HepG2 (cell line): ENCODE measurements around the gene OPRL1. TPM values are rescaled to one million over a fixed set of nuclear protein-coding genes. Genes with fewer than 3 reads are reported as not detected.

Experiments used
- BCL6 ChIP-seq: IDR thresholded peaks from 2 replicates; pipeline ENCODE4 v1.6.1; 2016; ENCODE audit warnings: missing genetic modification reagents, missing compliant biosample characterization
- FOXK1 ChIP-seq: sonication (generic); formaldehyde crosslinking; IDR thresholded peaks from 2 replicates; pipeline ENCODE4 v1.4.0; 2020; ENCODE audit warnings: low read depth, missing genetic modification reagents, borderline replicate concordance
- GTF2F1 ChIP-seq: fragments of 150-350 bp; IDR thresholded peaks from 2 replicates; pipeline ENCODE4 v1.6.1; 2014; ENCODE audit warnings: low read length
- MATR3 ChIP-seq: sonication (generic); formaldehyde crosslinking; IDR thresholded peaks from 2 replicates; pipeline ENCODE4 v1.4.0; 2020; ENCODE audit warnings: missing genetic modification reagents
- MED1 ChIP-seq: sonication (generic); formaldehyde crosslinking; IDR thresholded peaks from 2 replicates; pipeline ENCODE4 v1.4.0; 2020; ENCODE audit warnings: missing genetic modification reagents
- MIXL1 ChIP-seq: IDR thresholded peaks from 2 replicates; pipeline ENCODE4 v1.6.1; 2016
- PHB2 ChIP-seq: fragments of 450-650 bp; IDR thresholded peaks from 2 replicates; pipeline ENCODE4 v1.6.1; 2018; ENCODE audit not compliant: partially characterized antibody
- RAD21 ChIP-seq: fragments of 450-650 bp; formaldehyde crosslinking; IDR thresholded peaks from 2 replicates; pipeline ENCODE4 v1.5.0; 2020; ENCODE audit warnings: mild to moderate bottlenecking
- RARG ChIP-seq: sonication (generic); formaldehyde crosslinking; IDR thresholded peaks from 2 replicates; pipeline ENCODE4 v1.4.0; 2020; ENCODE audit warnings: low read depth, mild to moderate bottlenecking, missing genetic modification reagents
- SALL2 ChIP-seq: sonication (generic); formaldehyde crosslinking; IDR thresholded peaks from 2 replicates; pipeline ENCODE4 v1.8.1; 2023; ENCODE audit warnings: mild to moderate bottlenecking, missing genetic modification reagents, inconsistent platforms
- SIX4 ChIP-seq: sonication (generic); formaldehyde crosslinking; IDR thresholded peaks from 2 replicates; pipeline ENCODE4 v1.4.0; 2020; ENCODE audit warnings: missing genetic modification reagents
- STAG1 ChIP-seq: sonication (generic); formaldehyde crosslinking; IDR thresholded peaks from 2 replicates; pipeline ENCODE4 v1.4.0; 2020; ENCODE audit warnings: missing genetic modification reagents
- TSC22D2 ChIP-seq: sonication (generic); formaldehyde crosslinking; IDR thresholded peaks from 2 replicates; pipeline ENCODE4 v1.5.1; 2020; ENCODE audit warnings: missing genetic modification reagents, mild to moderate bottlenecking, borderline replicate concordance
- YEATS2 ChIP-seq: sonication (generic); formaldehyde crosslinking; IDR thresholded peaks from 2 replicates; pipeline ENCODE4 v1.4.0; 2020; ENCODE audit warnings: missing genetic modification reagents, borderline replicate concordance
- ZFP90 ChIP-seq: sonication (generic); formaldehyde crosslinking; IDR thresholded peaks from 2 replicates; pipeline ENCODE4 v1.8.0; 2022; ENCODE audit warnings: missing genetic modification reagents, mild to moderate bottlenecking, inconsistent platforms, borderline replicate concordance
- ZNF598 ChIP-seq: sonication (generic); formaldehyde crosslinking; IDR thresholded peaks from 2 replicates; pipeline ENCODE4 v1.5.1; 2020; ENCODE audit warnings: mild to moderate bottlenecking, missing genetic modification reagents, borderline replicate concordance
- ZNF781 ChIP-seq: sonication (generic); formaldehyde crosslinking; IDR thresholded peaks from 2 replicates; pipeline ENCODE4 v1.5.1; 2020; ENCODE audit warnings: borderline replicate concordance, mild to moderate bottlenecking, missing genetic modification reagents; ENCODE audit errors: not compliant biosample characterization
- ZNF878 ChIP-seq: sonication (generic); formaldehyde crosslinking; IDR thresholded peaks from 2 replicates; pipeline ENCODE4 v1.8.1; 2023; ENCODE audit warnings: mild to moderate bottlenecking, missing genetic modification reagents, moderate library complexity
- polyA plus RNA-seq, 8 experiments: library from polyadenylated mRNA; depleted of rRNA in 3 of 8; stranded (reverse) in 7 of 8; unstranded in 1 of 8; fragments of >200 nt; fragmentation: Illumina TruSeq in 4 of 8; extraction: Trizol in 4 of 8; gene quantifications; 2 replicates each; pipeline versions ENCODE4 v1.2.1 to v1.2.3, GENCODE V29; 2011 to 2016; ENCODE audit warnings: low read depth in 4 of 8, missing spikeins in 1 of 8, mixed read lengths in 1 of 8; ENCODE audit not compliant: insufficient read depth in 1 of 8
- total RNA-seq, 5 experiments: library from RNA; depleted of rRNA; stranded (reverse); fragments of >200 nt; fragmentation: Illumina TruSeq; extraction: Trizol; gene quantifications; 2 replicates each; pipeline ENCODE4 v1.2.3, GENCODE V29; 2016; ENCODE audit warnings: low read depth in 1 of 5
- TF ChIP-seq, protein P1 (sequence below): sonication (generic); formaldehyde crosslinking; IDR thresholded peaks from 2 replicates; pipeline ENCODE4 v1.9.0; 2021; ENCODE audit warnings: missing genetic modification reagents, borderline replicate concordance
- TF ChIP-seq, protein P2 (sequence below): sonication (generic); formaldehyde crosslinking; IDR thresholded peaks from 2 replicates; pipeline ENCODE4 v1.4.0; 2020; ENCODE audit warnings: missing genetic modification reagents
- TF ChIP-seq, protein P3 (sequence below): sonication (generic); formaldehyde crosslinking; IDR thresholded peaks from 2 replicates; pipeline ENCODE4 v1.4.0; 2020; ENCODE audit warnings: mild to moderate bottlenecking, missing genetic modification reagents
- TF ChIP-seq, protein P4 (sequence below): sonication (generic); formaldehyde crosslinking; IDR thresholded peaks from 2 replicates; pipeline ENCODE4 v1.4.0; 2020; ENCODE audit warnings: mild to moderate bottlenecking, missing genetic modification reagents

The OPRL1 gene
- total and polyA plus RNA-seq, 2 of the 13 experiments (the other 11 are each of a cell fraction or from before 2014, with no cell fraction given), result 0.35 to 0.71 TPM

DNA sequence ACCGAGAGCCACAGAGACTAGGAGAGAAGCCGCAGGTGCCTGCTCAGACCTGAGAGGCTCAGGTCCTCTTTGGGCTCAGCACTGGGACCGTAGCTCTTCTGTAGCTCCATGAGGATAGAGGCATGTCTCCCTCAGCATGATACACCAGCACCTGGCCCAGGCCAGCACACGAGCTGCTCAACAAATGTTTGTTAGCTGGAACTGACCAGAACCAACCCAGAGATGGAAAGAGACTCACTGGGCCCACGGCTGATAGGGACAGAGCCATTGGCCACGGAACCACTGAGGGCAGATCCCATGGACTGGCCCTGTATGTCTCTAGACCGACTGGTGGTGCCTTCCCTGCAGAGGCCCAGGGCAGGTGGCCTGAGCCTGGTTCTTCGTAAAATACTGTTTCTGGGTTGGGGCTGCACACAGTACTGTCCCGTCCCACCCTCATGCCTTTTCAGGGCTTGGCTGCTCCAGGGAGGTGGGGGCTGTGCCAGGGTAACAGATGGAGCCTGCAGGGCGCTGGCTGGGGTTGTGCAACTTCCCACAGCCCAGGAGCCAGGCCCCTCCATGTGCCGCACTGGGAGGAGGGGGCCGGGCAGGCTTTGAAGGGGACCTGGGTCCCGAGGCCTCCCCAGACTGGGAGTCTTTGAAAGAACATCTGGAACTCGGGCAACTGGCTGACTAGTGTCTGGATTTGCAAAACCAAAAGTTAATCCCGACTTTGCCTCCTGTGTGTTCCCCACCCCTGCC is 38.7 kb upstream of the OPRL1 start (continued):
- TF ChIP-seq ZNF598 (CRISPR knock-in tag) (peak; percentile 90), ZNF781 (CRISPR knock-in tag) (peak; percentile 10), FOXK1 (CRISPR knock-in tag) (no peak), ZFP90 (CRISPR knock-in tag) (no peak; the same call in none of the 2 replicates), SALL2 (CRISPR knock-in tag) (no peak), MIXL1 (CRISPR knock-in tag) (no peak), STAG1 (CRISPR knock-in tag) (0 out of 2 replicates have a peak, but pooled peaks have one; percentile 2), BCL6 (CRISPR knock-in tag) (0 out of 2 replicates have a peak, but pooled peaks have one; percentile 34), PHB2 (no peak), TSC22D2 (CRISPR knock-in tag) (peak; percentile 74; the same call in 1 of the 2 replicates), SIX4 (CRISPR knock-in tag) (peak; percentile 61; the same call in 1 of the 2 replicates), ZNF878 (CRISPR knock-in tag) (no peak), MED1 (no peak), YEATS2 (CRISPR knock-in tag) (no peak), RARG (CRISPR knock-in tag) (0 out of 2 replicates have a peak, but pooled peaks have one; percentile 40), RAD21 (CRISPR knock-in tag) (peak; percentile 37; the same call in 1 of the 2 replicates), MATR3 (no peak), GTF2F1 (no peak)
- TF ChIP-seq, protein P1, sequence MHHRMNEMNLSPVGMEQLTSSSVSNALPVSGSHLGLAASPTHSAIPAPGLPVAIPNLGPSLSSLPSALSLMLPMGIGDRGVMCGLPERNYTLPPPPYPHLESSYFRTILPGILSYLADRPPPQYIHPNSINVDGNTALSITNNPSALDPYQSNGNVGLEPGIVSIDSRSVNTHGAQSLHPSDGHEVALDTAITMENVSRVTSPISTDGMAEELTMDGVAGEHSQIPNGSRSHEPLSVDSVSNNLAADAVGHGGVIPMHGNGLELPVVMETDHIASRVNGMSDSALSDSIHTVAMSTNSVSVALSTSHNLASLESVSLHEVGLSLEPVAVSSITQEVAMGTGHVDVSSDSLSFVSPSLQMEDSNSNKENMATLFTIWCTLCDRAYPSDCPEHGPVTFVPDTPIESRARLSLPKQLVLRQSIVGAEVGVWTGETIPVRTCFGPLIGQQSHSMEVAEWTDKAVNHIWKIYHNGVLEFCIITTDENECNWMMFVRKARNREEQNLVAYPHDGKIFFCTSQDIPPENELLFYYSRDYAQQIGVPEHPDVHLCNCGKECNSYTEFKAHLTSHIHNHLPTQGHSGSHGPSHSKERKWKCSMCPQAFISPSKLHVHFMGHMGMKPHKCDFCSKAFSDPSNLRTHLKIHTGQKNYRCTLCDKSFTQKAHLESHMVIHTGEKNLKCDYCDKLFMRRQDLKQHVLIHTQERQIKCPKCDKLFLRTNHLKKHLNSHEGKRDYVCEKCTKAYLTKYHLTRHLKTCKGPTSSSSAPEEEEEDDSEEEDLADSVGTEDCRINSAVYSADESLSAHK (CRISPR knock-in tag), result no peak
- TF ChIP-seq, protein P2, sequence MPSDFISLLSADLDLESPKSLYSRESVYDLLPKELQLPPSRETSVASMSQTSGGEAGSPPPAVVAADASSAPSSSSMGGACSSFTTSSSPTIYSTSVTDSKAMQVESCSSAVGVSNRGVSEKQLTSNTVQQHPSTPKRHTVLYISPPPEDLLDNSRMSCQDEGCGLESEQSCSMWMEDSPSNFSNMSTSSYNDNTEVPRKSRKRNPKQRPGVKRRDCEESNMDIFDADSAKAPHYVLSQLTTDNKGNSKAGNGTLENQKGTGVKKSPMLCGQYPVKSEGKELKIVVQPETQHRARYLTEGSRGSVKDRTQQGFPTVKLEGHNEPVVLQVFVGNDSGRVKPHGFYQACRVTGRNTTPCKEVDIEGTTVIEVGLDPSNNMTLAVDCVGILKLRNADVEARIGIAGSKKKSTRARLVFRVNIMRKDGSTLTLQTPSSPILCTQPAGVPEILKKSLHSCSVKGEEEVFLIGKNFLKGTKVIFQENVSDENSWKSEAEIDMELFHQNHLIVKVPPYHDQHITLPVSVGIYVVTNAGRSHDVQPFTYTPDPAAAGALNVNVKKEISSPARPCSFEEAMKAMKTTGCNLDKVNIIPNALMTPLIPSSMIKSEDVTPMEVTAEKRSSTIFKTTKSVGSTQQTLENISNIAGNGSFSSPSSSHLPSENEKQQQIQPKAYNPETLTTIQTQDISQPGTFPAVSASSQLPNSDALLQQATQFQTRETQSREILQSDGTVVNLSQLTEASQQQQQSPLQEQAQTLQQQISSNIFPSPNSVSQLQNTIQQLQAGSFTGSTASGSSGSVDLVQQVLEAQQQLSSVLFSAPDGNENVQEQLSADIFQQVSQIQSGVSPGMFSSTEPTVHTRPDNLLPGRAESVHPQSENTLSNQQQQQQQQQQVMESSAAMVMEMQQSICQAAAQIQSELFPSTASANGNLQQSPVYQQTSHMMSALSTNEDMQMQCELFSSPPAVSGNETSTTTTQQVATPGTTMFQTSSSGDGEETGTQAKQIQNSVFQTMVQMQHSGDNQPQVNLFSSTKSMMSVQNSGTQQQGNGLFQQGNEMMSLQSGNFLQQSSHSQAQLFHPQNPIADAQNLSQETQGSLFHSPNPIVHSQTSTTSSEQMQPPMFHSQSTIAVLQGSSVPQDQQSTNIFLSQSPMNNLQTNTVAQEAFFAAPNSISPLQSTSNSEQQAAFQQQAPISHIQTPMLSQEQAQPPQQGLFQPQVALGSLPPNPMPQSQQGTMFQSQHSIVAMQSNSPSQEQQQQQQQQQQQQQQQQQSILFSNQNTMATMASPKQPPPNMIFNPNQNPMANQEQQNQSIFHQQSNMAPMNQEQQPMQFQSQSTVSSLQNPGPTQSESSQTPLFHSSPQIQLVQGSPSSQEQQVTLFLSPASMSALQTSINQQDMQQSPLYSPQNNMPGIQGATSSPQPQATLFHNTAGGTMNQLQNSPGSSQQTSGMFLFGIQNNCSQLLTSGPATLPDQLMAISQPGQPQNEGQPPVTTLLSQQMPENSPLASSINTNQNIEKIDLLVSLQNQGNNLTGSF (CRISPR knock-in tag), result peak; percentile 66
- TF ChIP-seq, protein P3, sequence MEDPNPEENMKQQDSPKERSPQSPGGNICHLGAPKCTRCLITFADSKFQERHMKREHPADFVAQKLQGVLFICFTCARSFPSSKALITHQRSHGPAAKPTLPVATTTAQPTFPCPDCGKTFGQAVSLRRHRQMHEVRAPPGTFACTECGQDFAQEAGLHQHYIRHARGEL (CRISPR knock-in tag), result 0 out of 2 replicates have a peak, but pooled peaks have one; percentile 18
- TF ChIP-seq, protein P4, sequence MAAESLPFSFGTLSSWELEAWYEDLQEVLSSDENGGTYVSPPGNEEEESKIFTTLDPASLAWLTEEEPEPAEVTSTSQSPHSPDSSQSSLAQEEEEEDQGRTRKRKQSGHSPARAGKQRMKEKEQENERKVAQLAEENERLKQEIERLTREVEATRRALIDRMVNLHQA (CRISPR knock-in tag), result no peak
